HG02884 (cell line): Measurements from ENCODE around the gene PNMA6E.
"Not testable (repeated sequence)": the region's sequence is repeated elsewhere in the genome, so short reads cannot be mapped to it uniquely, and the experiment has no call there.

Experiments
- ATAC-seq: cut with Tn5 transposase; IDR thresholded peaks from one replicate; pipeline ENCODE4 v1.9.1; 2021; ENCODE audit warnings: mild to moderate bottlenecking, moderate library complexity; ENCODE audit not compliant: unreplicated experiment

The PNMA6E gene

DNA sequence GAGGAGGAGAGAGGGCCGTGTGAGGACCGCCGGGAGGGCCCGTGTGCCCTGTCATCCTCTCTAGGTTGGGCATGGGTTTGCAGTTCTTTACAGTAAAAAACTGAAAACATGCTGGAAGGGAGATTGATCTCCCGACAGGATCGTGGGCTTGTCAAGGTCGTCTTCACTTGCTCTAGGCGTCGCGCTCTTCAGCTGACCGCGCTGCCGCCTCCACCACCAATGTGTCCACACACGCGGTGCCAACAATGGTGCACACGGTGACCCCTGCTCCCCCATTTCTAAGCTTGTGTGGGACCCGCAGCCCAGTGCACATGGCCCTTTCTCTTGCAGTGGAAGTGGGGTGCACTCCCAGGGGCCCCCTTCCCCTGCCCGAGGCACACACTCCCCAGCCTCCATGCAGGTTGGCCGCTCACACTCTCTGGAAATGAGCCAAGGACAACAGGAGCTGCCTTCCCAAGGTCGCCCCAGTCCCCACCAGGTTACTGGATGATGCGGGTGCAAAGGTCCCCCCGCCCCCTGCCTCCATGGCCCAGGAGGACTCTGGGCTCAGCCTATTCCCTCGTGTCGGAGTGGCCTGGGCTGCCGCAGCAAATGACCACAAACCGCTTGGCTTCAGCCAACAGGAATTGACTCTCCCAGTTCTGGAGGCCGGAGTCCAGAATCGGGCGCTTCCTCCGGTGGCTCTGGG lies 8.4 kb upstream of the PNMA6E start:
- no peak for ATAC-seq

DNA sequence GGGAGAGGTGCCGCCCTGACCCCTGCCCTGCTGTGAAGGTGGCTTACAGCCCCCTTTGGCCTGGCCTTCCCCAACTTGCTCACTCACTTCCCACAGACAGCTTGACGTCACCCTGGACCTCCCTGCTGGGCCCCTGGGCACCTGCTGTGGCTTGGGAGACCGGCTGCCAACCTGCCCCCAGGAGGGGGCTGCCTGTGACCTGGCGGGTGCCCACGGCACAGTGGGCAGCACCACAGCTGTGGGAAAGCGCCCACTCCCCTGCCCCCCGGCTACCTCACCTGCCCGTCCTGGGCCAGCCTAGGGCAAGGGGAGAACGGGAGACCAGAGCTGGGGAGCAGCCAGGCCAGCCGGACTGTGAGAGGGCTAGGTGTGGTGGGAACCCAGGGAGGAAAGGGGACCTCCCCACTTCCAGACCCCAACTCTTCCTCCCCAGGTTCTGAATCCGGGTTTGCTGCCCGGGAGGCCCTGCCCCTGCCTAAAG lies 7.8 kb upstream of the PNMA6E start:
- ATAC-seq, result no peak

DNA sequence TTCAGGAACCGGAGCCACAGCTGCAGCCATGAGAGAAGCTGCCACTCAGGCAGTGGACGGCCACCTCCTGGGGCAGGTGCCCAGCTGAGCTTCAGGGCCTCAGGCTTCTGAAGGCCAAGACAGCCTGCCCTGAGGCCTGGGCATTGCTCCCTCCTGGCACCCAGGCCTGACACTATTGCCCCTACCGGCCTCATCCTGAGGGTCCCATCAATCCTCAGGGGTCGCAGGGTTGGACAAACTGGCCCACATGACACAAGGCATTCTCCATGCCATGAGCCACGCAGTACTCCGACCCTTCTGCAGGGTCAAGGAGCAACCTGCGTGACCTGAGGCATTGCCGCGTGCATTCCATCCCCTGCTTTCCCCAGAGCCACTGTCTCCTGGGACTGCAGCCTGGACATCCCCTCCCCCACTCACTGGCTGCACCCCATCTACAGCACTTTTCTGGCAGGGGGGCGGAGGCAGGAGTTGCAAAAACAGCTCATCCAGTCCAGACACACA lies 7.1 kb upstream of the PNMA6E start:
- no peak for ATAC-seq

DNA sequence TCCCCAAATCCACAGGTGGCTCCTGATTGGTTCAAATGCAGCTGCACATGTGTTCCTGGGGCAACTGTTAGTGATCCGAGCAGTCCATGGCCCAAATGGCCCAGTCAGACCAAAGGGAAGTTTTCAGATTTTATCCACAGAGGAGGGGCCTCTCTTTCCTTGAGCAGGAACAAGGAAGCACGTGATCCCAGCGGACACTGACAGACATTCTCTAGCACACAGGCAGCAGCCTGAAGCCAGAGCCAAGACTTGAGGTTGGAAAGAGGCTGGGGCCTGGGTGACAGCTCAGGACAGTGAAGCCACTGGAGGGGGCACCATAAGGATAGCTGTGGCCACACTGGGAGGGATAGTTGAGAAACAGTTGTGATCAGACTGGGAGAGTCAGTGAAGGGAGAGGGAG lies 6.6 kb upstream of the PNMA6E start:
- no peak for ATAC-seq

DNA sequence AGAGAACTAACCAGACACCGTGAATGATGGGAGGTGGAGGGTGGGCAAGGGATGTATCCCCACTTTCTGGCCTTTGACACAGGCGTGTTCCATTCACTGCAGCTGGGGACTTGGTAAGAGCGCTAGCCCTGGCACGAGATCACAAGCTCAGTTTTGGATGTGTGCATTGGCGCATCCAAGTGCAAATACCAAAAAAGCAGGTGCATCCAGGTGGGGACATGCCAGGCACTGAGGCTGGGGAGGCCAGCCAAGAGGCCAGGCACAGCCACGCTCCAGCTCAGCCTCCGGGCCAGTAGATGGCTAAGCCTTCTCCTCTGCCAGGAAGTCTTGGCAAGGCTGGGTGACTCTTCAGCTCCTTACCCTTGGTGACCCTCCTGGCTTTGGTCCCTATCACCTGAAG lies 5.8 kb upstream of the PNMA6E start:
- no peak for ATAC-seq

DNA sequence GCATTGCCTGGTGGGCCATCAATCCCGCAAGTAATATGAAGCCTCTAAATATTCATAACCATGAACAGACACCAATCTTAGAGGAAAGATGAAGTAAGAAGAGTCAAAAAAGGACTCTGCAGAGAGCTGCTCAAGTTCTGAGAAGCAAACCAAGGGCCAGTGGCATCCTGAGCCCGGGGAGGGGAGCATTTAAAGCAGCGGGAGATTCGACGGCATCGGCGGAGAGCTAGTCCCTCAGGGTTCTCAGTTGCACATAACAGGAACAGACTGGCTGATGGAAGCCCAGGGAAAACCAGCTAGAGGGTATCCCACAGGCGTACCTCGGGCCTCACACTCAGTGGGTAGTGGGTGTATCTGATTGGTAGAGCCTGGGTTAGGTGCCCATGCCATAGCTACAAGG lies 4.9 kb upstream of the PNMA6E start:
- ATAC-seq, result no peak

DNA sequence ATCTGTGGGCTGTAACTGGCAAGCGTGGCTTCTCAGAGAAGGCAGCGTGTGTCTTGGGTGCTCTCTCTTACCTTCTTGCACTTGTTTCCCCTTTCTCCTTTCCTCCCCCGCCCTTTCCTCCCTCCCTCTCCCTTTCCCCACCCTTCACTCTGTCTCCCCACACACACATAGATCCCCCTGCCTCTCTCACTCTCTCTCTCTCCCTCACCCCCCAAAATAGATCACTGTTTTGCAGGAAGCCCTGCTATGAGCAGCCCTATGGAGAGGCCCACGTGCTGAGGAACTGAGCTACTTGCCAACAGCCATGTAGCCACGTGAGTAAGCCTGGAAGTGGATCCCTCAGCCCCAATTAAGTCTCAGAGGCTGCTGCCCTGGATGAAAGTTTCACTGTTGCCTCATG lies 4.3 kb upstream of the PNMA6E start:
- no peak for ATAC-seq

DNA sequence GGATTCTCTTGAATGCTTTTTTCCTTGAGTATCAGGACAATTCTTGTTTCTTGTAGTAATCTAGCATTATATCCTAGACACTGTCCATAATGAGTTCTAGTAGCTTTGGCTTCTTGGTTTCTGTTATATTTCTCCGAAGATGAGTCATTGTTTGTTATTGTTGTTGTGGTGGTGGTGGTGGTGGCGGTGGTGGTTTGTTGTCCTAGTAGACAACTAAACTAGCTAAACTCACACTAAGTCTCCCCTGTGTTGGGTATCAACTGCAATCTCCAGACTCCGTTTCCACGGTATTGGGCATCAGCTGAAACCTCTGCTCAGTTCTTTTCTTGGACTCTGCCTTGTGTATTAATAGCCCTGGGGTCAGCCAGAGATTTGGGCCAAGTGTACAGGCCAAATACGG lies 3.2 kb upstream of the PNMA6E start:
- not testable (repeated sequence) for ATAC-seq

DNA sequence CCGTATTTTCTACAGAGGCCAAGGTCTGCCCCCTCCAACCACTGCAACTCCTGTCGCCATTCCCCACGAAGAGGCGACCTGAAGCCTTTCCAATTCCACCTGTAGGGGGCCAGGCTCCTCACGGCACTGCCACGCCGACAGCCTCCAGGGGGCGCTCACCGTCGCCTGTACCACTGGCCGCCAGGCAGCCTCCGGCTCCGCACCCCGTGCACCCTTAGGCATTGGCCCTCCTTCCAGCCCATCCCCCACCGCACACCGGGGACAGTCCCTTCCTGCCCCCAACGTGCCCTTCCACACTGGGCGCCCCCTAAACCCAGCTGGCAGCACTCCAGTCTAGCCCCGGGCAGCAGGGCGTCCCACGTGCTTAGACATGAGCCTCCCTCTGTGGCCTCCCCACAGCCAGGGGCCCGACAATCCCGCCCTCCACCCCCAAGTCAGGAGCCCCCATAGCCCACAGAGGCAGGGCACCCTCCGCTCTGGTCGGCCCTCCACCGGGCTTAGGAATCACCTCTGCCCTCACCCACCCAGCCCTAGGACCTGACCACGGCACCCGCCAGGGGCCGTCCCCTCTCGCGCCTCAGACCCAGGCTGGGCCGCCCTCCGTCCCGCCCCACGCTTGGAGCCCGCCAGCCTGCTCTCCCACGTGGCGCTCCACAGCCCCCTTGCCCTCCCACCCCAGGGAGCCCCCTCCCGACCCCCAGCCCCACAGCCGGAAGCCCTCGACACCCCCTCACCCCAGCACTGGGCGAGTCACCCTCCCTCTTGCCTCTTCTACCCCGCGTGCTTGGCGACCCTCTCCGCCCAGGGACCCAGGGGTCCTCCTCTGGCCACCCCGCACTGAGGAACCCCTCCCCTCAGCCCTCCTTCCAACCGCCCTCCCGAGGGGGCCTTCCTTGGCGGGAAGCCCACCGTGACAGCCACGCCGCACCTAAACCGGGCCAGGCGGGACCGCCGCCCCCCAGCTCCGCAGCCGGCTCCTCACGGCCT lies 711 bp downstream of the PNMA6E start:
- no peak for ATAC-seq

DNA sequence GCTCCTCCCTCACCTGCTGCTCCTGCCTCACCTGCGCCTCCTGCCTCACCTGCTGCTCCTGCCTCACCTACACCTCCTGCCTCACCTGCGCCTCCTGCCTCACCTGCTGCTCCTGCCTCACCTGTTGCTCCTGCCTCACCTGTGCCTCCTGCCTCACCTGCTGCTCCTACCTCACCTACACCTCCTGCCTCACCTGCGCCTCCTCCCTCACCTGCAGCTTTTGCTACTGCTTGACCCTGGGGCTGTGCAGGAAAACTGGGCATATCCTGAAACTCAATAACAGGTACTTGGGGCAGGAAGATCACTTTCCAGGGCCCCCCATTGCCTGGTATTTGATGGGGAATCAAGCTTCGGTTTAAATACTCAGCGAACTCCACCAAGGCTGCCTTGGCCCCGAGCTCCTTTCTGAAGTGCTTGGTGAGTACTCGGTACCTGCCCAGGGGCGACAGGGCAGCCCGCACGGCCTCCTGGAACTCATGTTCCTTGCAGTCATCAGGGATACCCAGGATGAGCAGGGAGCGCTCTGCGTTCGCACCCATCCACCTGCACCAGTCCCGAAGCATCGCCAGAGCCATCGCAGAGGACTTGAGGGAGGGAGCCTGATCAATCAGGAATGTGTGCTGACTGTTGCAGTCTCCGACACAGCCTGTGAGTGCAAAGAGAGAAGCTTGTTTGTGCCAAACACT lies 2.7 kb downstream of the PNMA6E start:
- no peak for ATAC-seq

DNA sequence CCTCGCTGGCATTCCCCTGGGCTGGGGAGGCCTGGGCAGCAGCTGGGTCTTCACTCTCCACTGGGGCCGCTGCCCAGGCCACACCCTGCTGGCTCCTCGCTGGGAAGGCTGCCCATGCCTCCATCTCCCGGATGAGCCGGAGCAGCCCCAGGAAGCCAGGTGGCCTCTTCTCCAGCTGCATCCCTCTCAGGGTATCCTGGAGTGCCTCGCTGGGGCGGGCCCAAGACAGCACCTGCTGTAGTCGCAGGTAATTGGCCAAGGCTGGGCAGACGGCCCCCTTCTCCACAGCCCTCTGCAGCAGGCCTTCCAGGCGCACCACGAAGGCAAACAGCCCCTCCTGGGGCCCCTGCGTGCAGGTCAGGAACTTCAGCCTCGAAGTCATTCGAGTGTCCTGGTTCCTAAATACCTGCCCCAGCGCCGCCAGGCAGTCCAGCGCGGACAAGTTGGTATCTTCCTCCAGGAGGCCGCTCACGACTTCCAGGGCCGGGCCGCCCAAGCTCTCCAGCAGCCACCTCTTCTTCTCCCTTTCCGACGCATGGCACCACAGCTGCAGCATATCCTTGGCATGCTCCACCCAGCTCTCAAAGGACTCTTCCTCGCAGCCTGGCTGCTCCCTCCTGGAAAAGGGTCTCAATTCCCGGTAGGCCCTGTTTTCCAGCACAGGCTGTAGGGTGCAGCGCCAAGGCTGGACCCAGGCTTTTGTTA lies 3.7 kb downstream of the PNMA6E start:
- ATAC-seq, result no peak

DNA sequence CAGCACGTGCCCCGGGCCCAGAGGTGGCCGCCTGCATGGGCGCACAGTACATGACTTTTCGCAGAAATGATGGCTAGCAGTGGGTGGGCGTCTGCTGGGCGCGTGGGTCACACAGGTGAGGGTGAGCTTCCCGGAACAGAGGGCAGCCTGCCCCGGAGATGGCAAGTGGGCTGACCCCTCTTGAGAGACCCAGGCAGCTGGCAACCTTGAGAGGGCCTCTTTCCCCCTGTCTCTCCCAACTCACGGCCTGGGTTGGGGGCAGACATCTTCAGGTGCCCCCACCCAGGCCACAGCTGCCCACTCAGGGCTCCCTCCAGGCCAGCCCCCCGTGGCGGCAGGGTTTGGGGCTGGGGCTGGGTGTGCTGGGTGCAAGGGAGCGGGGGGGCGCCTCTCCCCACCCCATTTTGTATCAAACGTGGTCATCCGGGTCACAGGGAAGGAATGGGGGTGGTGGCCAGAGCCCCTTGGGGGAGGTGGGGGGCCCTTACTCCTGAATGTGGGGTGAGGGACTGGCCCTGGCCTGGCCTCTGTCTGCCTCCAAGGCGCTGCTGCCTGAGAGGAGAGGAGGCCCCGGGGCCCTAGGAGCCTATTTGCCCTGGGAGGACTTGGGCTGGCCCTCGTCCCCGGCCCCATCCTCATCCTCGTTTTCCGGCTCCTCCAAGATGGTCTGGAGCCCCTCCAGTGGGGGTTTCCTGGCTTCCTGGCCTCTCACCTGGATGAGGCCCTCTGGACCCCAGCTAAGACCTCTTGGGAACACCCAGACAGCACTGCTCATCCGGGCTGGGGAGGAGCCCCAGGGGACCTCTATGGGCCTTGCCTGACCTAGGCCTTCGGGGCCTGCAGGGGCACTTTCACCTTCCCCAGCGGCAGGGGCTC lies 4.6 kb downstream of the PNMA6E start:
- ATAC-seq, result no peak

DNA sequence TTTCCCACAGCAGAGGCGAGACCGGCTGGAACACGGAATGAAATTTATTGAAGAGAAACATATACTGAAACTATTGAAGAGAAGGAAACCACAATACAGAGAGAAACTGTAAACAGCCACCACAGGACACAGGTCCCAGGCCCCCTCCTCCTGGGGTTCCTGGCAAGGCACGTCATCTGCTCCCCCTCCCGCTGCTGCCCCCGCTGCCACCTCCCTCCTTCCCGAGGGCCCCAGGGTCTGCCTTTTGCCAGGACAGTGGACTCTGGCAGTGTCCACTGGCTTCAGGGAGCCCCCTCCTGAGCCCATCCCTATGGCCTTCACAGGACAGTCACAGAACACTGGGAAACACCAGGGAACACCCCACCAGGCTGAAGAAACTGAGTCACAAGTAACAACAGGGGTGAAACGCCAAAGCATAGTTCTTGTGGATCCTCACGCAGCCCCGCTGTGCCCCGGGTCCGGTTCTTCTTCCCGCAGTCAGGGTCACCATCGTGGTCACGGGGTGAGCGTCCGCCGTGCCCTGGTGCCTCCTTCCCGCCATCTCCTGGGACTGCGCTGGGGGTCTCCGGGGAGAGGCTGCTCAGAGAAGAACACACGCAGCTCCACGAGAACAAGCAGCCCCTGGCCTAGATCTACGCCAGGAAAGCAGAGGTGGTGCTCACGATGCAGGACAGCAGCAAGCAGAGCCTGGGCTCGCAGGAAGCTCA lies 5.4 kb downstream of the PNMA6E start:
- no peak for ATAC-seq

DNA sequence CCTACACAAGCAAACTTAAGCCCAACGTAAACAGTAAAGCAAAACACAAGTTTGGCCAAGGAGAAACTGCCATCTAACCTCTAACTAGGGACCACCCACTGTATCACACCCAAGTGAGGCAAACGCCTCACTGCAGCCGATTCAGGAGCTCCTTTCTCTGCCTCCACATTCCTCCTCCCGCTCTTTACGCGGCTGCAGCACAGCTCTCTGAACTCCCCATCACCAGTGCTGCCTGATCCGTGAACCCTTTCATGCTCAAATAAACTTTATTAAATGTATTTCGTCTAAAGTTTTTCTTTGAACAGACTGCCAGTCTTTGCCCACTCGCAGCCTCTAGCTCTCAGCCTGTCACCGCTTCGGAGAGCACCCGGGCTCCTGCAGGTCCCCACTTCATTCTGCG lies 6.5 kb downstream of the PNMA6E start:
- no peak for ATAC-seq

DNA sequence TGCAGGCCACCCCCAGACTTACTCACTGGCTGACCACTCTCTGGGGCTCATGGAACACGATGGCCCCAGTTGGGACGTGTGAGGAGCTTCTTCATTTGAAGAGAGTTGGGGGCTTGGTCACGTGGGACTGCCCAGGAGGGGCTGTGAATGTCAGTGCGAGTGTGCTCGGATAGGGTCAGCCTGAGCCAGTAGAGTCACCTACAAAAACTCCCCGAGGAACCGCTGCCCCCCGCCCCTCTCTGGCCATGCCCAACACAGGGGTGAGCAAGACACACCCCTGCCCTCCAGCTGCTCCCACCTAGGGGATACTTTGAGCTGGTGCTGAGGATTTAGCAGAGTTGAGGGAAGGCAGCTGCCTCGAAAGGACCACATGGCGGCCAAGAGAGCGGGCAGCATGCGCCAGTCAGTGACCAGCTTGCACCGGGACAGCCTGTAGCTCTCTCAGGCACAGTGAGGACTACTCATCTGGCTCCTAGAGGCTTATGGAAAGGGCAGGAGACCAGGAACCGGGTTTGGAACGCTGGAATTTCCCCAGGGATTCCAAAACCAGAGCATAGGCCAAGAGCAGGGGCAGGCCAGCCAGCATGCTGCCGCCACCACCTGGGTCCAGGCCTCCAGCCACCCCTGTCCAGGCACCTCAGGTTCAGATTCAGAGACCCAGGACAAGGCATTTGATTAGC lies 8.4 kb downstream of the PNMA6E start:
- ATAC-seq, result no peak

DNA sequence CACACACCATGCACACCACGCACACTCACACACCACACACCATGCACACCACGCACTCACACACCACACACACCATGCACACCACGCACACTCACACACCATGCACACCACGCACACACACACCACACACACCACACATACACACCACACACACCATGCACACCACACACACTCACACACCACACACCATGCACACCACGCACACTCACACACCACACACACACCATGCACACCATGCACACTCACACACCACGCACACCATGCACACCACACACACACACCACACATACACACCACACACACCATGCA lies 11.7 kb downstream of the PNMA6E start:
- ATAC-seq, result not testable (repeated sequence)

DNA sequence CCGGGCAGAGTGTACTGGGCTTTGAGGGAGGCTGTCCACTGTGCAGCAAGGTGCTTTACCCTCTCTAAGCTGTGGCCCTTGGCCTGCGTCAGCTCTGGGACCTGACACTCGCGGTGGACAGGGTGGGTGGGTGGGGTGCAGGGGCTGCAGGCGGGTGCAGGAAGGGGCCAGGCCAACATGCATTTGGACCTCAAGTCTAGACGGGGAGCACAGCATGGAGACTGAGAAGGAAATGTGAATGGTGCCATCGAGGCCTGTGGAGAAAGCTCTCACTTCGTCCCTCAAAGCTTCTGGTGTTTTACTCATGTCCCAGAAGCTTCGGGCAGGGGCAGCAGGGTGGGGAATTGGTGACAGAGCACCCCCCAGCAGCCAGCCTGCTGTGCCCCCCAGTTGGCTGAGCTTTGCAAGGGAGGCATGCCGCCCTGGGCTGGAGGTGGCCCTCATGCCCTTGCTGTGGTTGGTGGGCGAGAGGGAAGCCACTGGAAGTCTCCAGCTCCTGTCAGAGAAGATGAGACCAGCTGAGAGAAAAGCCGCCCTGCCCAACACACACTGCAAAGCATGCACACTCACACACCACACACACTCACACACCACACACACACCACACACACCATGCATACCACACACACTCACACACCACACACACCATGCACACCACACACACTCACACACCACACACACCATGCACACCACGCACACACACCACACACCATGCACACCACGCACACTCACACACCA lies 12.3 kb downstream of the PNMA6E start:
- ATAC-seq, result no peak
